K562 treated with DMSO at 1 percent for 24 hours (cell line): ENCODE measurements around the gene POU1F1. TPM values are rescaled to one million over a fixed set of nuclear protein-coding genes. Genes with fewer than 3 reads are reported as not detected.

Experiments used
- total RNA-seq: library from RNA; unstranded; fragments of 300-600 nt; gene quantifications from 2 replicates; pipeline ENCODE4 v1.2.3, GENCODE V29; 2022; ENCODE audit warnings: low read depth; ENCODE audit not compliant: insufficient read depth

Gene POU1F1
- not detected in 2 replicates for total RNA-seq

GRCh38 chr3:87276484-87276883 lies at the start of gene POU1F1:
Gene POU1F1 (minus strand): TSS chr3:87276584. CDS start chr3:87276462, 122 bp downstream.

GRCh38 chr3:87227104-87227834 lies 49.1 kb downstream of the POU1F1 start, which contains the start of gene CHMP2B:
Gene CHMP2B (plus strand): TSS chr3:87227309. CDS start chr3:87227523, 214 bp downstream.

Other genes starting within 250 kb of the POU1F1 start
- gene CHMP2B, start 49.3 kb downstream of the POU1F1 start, total RNA-seq: 15.6 and 17.1 TPM in 2 replicates